ENCODE results near the gene TC2N.

Gene TC2N

GRCh38 chr14:91774140-91775096, 92.9 kb downstream of the TC2N start:
- Histone ChIP-seq H3K4me1 (ENCODE audit: insufficient read depth, low read length) (no peaks in the 10 kb centered on the region), H3K36me3 (ENCODE audit: insufficient read depth, low read length) (no peaks in the 10 kb centered on the region), H3K9me3 (ENCODE audit: insufficient read depth, low read length, severe bottlenecking) (no peaks in the 10 kb centered on the region), H3K4me3 (ENCODE audit: low read depth in 1 of 2, low read length in 2 of 2) (no peak overlapping the region), H3K79me2 (ENCODE audit: insufficient read depth, low read length) (no peaks in the 10 kb centered on the region), H3K27me3 (ENCODE audit: insufficient read depth, low read length, poor library complexity) (no peaks in the 10 kb centered on the region), H3K4me2 (ENCODE audit: insufficient read depth, low read length) (no peak overlapping the region), H3K9ac (ENCODE audit: low read depth, low read length) (no peak overlapping the region), H4K20me1 (ENCODE audit: insufficient read depth, low read length) (no peaks in the 10 kb centered on the region), H3K27ac (ENCODE audit: low read length) (no peak overlapping the region), H2AFZ (ENCODE audit: low read depth, low read length) (no peak overlapping the region)
- DNase-seq: no peak
- TF ChIP-seq CTCF (IDR thresholded peaks at IDR 0.05; ENCODE audit: borderline replicate concordance, extremely low read depth, low read length, poor library complexity, severe bottlenecking) (no peak), EZH2 (IDR thresholded peaks at IDR 0.05; ENCODE audit: borderline replicate concordance, low read depth, low read length, severe bottlenecking) (no peak)
- no peak for ATAC-seq (ENCODE audit: insufficient read depth, low read depth)

- no peaks in the 10 kb centered on the region for H3K4me1 ChIP-seq (ENCODE audit: insufficient read depth, low read length)
- H3K27me3 ChIP-seq (ENCODE audit: insufficient read depth, low read length, poor library complexity): no peaks in the 10 kb centered on the region
- no peaks in the 10 kb centered on the region for H4K20me1 ChIP-seq (ENCODE audit: insufficient read depth, low read length)
- no peak overlapping the region for H3K27ac ChIP-seq (ENCODE audit: low read length)
- H3K4me3 ChIP-seq (ENCODE audit: low read depth in 1 of 2, low read length in 2 of 2): no peak overlapping the region
- TF ChIP-seq CTCF (IDR thresholded peaks at IDR 0.05; ENCODE audit: borderline replicate concordance, extremely low read depth, low read length, poor library complexity, severe bottlenecking): no peak
- TF ChIP-seq EZH2 (IDR thresholded peaks at IDR 0.05; ENCODE audit: borderline replicate concordance, low read depth, low read length, severe bottlenecking): no peak
- no peak overlapping the region for H2AFZ ChIP-seq (ENCODE audit: low read depth, low read length)
- no peaks in the 10 kb centered on the region for H3K36me3 ChIP-seq (ENCODE audit: insufficient read depth, low read length)
- no peak overlapping the region for H3K9ac ChIP-seq (ENCODE audit: low read depth, low read length)
- H3K4me2 ChIP-seq (ENCODE audit: insufficient read depth, low read length): no peak overlapping the region
- ATAC-seq (ENCODE audit: insufficient read depth, low read depth) (no peak), DNase-seq (no peak)
- H3K79me2 ChIP-seq (ENCODE audit: insufficient read depth, low read length): no peaks in the 10 kb centered on the region
- no peaks in the 10 kb centered on the region for H3K9me3 ChIP-seq (ENCODE audit: insufficient read depth, low read length, severe bottlenecking)
Observed at GRCh38 chr14:91770185-91770584, 97.2 kb downstream of the TC2N start.

GRCh38 chr14:91755570-91756295, 111.6 kb downstream of the TC2N start:
- H3K9ac ChIP-seq (ENCODE audit: low read depth, low read length): no peak overlapping the region
- no peak overlapping the region for H2AFZ ChIP-seq (ENCODE audit: low read depth, low read length)
- no peaks in the 10 kb centered on the region for H3K4me1 ChIP-seq (ENCODE audit: insufficient read depth, low read length)
- DNase-seq: no peak
- H3K27me3 ChIP-seq (ENCODE audit: insufficient read depth, low read length, poor library complexity): no peaks in the 10 kb centered on the region
- no peak overlapping the region for H3K4me2 ChIP-seq (ENCODE audit: insufficient read depth, low read length)
- no peaks in the 10 kb centered on the region for H3K36me3 ChIP-seq (ENCODE audit: insufficient read depth, low read length)
- no peaks in the 10 kb centered on the region for H4K20me1 ChIP-seq (ENCODE audit: insufficient read depth, low read length)
- peaks cover 16% of the 10 kb centered on the region for H3K9me3 ChIP-seq (ENCODE audit: insufficient read depth, low read length, severe bottlenecking)
- H3K27ac ChIP-seq (ENCODE audit: low read length): no peak overlapping the region
- no peaks in the 10 kb centered on the region for H3K79me2 ChIP-seq (ENCODE audit: insufficient read depth, low read length)
- H3K4me3 ChIP-seq (ENCODE audit: low read depth in 1 of 2, low read length in 2 of 2): no peak overlapping the region
- no peak for TF ChIP-seq CTCF (IDR thresholded peaks at IDR 0.05; ENCODE audit: borderline replicate concordance, extremely low read depth, low read length, poor library complexity, severe bottlenecking)
- no peak for TF ChIP-seq EZH2 (IDR thresholded peaks at IDR 0.05; ENCODE audit: borderline replicate concordance, low read depth, low read length, severe bottlenecking)
- ATAC-seq (ENCODE audit: insufficient read depth, low read depth): no peak

All from DND-41 (cell line).